Natural killer cell (primary cell): ENCODE results near the gene HOXB4. TPM values are rescaled to one million over a fixed set of nuclear protein-coding genes. Genes with fewer than 3 reads are reported as not detected.

ENCODE experiments used
- ATAC-seq, 3 donors: fragments of 150-1000 bp in 2 of 3; fragments of 200-7000 bp in 1 of 3; cut with Tn5 transposase; 1 replicate in 1 of 3; 2 replicates in 2 of 3; pipeline ENCODE4 v1.10.0; 2021; ENCODE audit warnings: mild to moderate bottlenecking in 2 of 3, moderate library complexity in 2 of 3
- DNase-seq, 2 donors: peaks; one replicate each; pipeline versions ENCODE4 v3.0.0 to v3.0.0-alpha.2; 2013 to 2021; ENCODE audit warnings: mixed read lengths in 1 of 2
- H3K27ac ChIP-seq: one replicate; pipeline ENCODE4 v1.5.1; 2013; ENCODE audit warnings: mild to moderate bottlenecking, low read length
- H3K27me3 ChIP-seq: one replicate; pipeline ENCODE4 v1.6.1; 2013; ENCODE audit warnings: low read length; ENCODE audit not compliant: control insufficient read depth, insufficient read depth
- H3K36me3 ChIP-seq: one replicate; pipeline ENCODE4 v1.6.1; 2013; ENCODE audit warnings: low read length; ENCODE audit not compliant: control insufficient read depth, insufficient read depth
- H3K4me1 ChIP-seq: one replicate; pipeline ENCODE4 v1.6.1; 2013; ENCODE audit warnings: low read length; ENCODE audit not compliant: control insufficient read depth, insufficient read depth
- H3K4me3 ChIP-seq: one replicate; pipeline ENCODE4 v1.5.1; 2013; ENCODE audit warnings: low read length
- H3K9me3 ChIP-seq: one replicate; pipeline ENCODE4 v1.6.1; 2013; ENCODE audit warnings: low read length; ENCODE audit not compliant: control insufficient read depth, insufficient read depth
- H3K27ac Mint-ChIP-seq, 2 donors: one replicate each; pipeline ENCODE4 v1.8.0; 2022; ENCODE audit warnings: mild to moderate bottlenecking in 2 of 2, mixed read lengths in 2 of 2, moderate library complexity in 1 of 2
- H3K27me3 Mint-ChIP-seq, 2 donors: one replicate each; pipeline ENCODE4 v1.8.0; 2022; ENCODE audit warnings: low read depth in 2 of 2, mixed read lengths in 2 of 2
- H3K36me3 Mint-ChIP-seq: one replicate; pipeline ENCODE4 v1.8.0; 2022; ENCODE audit warnings: mixed read lengths
- H3K4me1 Mint-ChIP-seq, 2 donors: one replicate each; pipeline ENCODE4 v1.8.0; 2022; ENCODE audit warnings: mixed read lengths in 2 of 2
- H3K4me3 Mint-ChIP-seq: one replicate; pipeline ENCODE4 v1.8.0; 2022; ENCODE audit warnings: mild to moderate bottlenecking, moderate library complexity, mixed read lengths
- H3K9me3 Mint-ChIP-seq, 2 donors: one replicate each; pipeline ENCODE4 v1.8.0; 2022; ENCODE audit warnings: mixed read lengths in 2 of 2
- CTCF ChIP-seq: fragments of 200-600 bp; IDR thresholded peaks from one replicate; pipeline ENCODE4 v1.8.0; 2022; ENCODE audit warnings: antibody characterized with exemption
- WGBS: methylation state at CpG from one replicate; pipeline ENCODE4 v1.1.7; 2013; ENCODE audit warnings: missing lambda C conversion rate; ENCODE audit not compliant: insufficient coverage; 5-methylcytosine and 5-hydroxymethylcytosine counted together
- intact Hi-C: fragments of 100-400 bp; cut with micrococcal nuclease; formaldehyde crosslinking; loops from one replicate; pipeline ENCODE4 v1.14.2; 2022
- total RNA-seq, 4 donors: library from RNA; stranded (reverse); fragments of 120-200 nt in 1 of 4; gene quantifications; one replicate each; pipeline versions ENCODE4 v1.2.3 to v1.2.4, GENCODE V29; 2013 to 2022

HOXB4 gene
- total RNA-seq, 3 donors from 2014 or later (not counting 1 experiment from before 2014, with no cell fraction given), result 3.5 to 6.7 (median 5.7) TPM

GRCh38 chr17:48617471-48618255 is 39.5 kb upstream of the HOXB4 start:
- peaks cover 40% of the 10 kb centered on the region for H3K4me1 ChIP-seq
- peaks cover 82% of the 10 kb centered on the region for H3K27me3 ChIP-seq
- Mint-ChIP-seq H3K27ac (peak overlapping the region in 1 of 2 donors; percentile 43), H3K9me3 (no peaks in the 10 kb centered on the region), H3K4me3 (no peak overlapping the region), H3K27me3 (peaks cover 73 to 88% of the 10 kb centered on the region in 2 donors), H3K36me3 (peaks cover 7% of the 10 kb centered on the region), H3K4me1 (peaks cover 35 to 50% of the 10 kb centered on the region in 2 donors)
- no peak for ATAC-seq
- no peak for DNase-seq
- H3K27ac ChIP-seq, result no peak overlapping the region
- 16% methylated on average over 40 of the region's 43 CpGs for WGBS
- no peak for TF ChIP-seq CTCF
- H3K36me3 ChIP-seq, result no peaks in the 10 kb centered on the region
- no peak overlapping the region for H3K4me3 ChIP-seq
- H3K9me3 ChIP-seq, result no peaks in the 10 kb centered on the region
- intact Hi-C loops, result loop anchor here (2.0 to 10.0 kb wide), 3 partner anchors 137 to 591 kb away; no protein-coding TSS in a partner anchor

GRCh38 chr17:48616717-48617470 is 38.7 kb upstream of the HOXB4 start:
- H3K36me3 ChIP-seq, result no peaks in the 10 kb centered on the region
- intact Hi-C loops, result loop anchor here (5.0 to 10.0 kb wide), 2 partner anchors 138 to 465 kb away; no protein-coding TSS in a partner anchor
- ATAC-seq (no peak), DNase-seq (no peak)
- H3K4me1 ChIP-seq, result peaks cover 47% of the 10 kb centered on the region
- Mint-ChIP-seq H3K27ac (peak overlapping the region in 1 of 2 donors; percentile 43), H3K36me3 (peaks cover 7% of the 10 kb centered on the region), H3K4me3 (peak overlapping the region; percentile 62), H3K9me3 (no peaks in the 10 kb centered on the region), H3K27me3 (peaks cover 74 to 80% of the 10 kb centered on the region in 2 donors), H3K4me1 (peaks cover 42 to 56% of the 10 kb centered on the region in 2 donors)
- no peaks in the 10 kb centered on the region for H3K9me3 ChIP-seq
- no peak overlapping the region for H3K4me3 ChIP-seq
- peaks cover 84% of the 10 kb centered on the region for H3K27me3 ChIP-seq
- H3K27ac ChIP-seq, result no peak overlapping the region
- no peak for TF ChIP-seq CTCF
- WGBS, result 66% methylated on average over 14 of the region's 15 CpGs

GRCh38 chr17:48615963-48616716 is 38.0 kb upstream of the HOXB4 start:
- Histone ChIP-seq H3K36me3 (no peaks in the 10 kb centered on the region), H3K27ac (no peak overlapping the region), H3K4me1 (peaks cover 55% of the 10 kb centered on the region), H3K27me3 (peaks cover 78% of the 10 kb centered on the region), H3K4me3 (no peak overlapping the region), H3K9me3 (no peaks in the 10 kb centered on the region)
- intact Hi-C loops, result loop anchor here (5.0 to 10.0 kb wide), 2 partner anchors 139 to 464 kb away; no protein-coding TSS in a partner anchor
- Mint-ChIP-seq H3K27ac (peak overlapping the region in 1 of 2 donors; percentile 43), H3K4me1 (peaks cover 50 to 63% of the 10 kb centered on the region in 2 donors), H3K9me3 (no peaks in the 10 kb centered on the region), H3K36me3 (peaks cover 7% of the 10 kb centered on the region), H3K4me3 (no peak overlapping the region), H3K27me3 (peaks cover 70 to 73% of the 10 kb centered on the region in 2 donors)
- TF ChIP-seq CTCF, result no peak
- 58% methylated on average over 17 of the region's 17 CpGs for WGBS
- DNase-seq, result no peak
- no peak for ATAC-seq
